ENCODE measurements around the gene CHST7. TPM values are rescaled to one million over a fixed set of nuclear protein-coding genes. Genes with fewer than 3 reads are reported as not detected.

The CHST7 gene
- total and polyA plus RNA-seq, 12 donors = 1.4 to 24.1 (median 5.3) TPM

- Histone ChIP-seq H3K4me1 (replicated peaks in 1 of 2) (peaks cover 0 to 13% of the 10 kb centered on the region in 2 donors), H3K36me3 (replicated peaks in 1 of 2) (no peaks in the 10 kb centered on the region), H3K9me3 (replicated peaks in 1 of 3) (no peaks in the 10 kb centered on the region), H3K4me3 (no peak overlapping the region), H3K27ac (no peak overlapping the region), H3K27me3 (no peaks in the 10 kb centered on the region)
- intact Hi-C loops (cut with DNase I) = no loop called here
- DNase-seq = no peak
- 64 to 88% (median 73%) methylated on average over 1 of the region's 1 CpG for WGBS, 4 donors
- no peak for TF ChIP-seq CTCF (IDR thresholded peaks at IDR 0.05)
- TF ChIP-seq POLR2A (IDR thresholded peaks at IDR 0.05) = no peak
Observed at GRCh38 chrX:46549914-46550313, 23.7 kb upstream of the CHST7 start.

GRCh38 chrX:46551494-46552128 is 22.0 kb upstream of the CHST7 start:
- Histone ChIP-seq H3K36me3 (replicated peaks in 1 of 2) (no peaks in the 10 kb centered on the region), H3K27me3 (no peaks in the 10 kb centered on the region), H3K9me3 (replicated peaks in 1 of 3) (no peaks in the 10 kb centered on the region), H3K4me1 (replicated peaks in 1 of 2) (peaks cover 0 to 7% of the 10 kb centered on the region in 2 donors), H3K27ac (no peak overlapping the region), H3K4me3 (no peak overlapping the region)
- 57 to 100% (median 78%) methylated on average over 1 to 8 of the region's 8 CpGs for WGBS, 4 donors
- no peak for TF ChIP-seq CTCF (IDR thresholded peaks at IDR 0.05)
- no peak for TF ChIP-seq POLR2A (IDR thresholded peaks at IDR 0.05)
- no peak for DNase-seq
- intact Hi-C loops (cut with DNase I) = no loop called here

- Histone ChIP-seq H3K27ac (no peak overlapping the region), H3K4me1 (replicated peaks in 1 of 2) (no peaks in the 10 kb centered on the region), H3K36me3 (replicated peaks in 1 of 2) (no peaks in the 10 kb centered on the region), H3K4me3 (no peak overlapping the region), H3K27me3 (no peaks in the 10 kb centered on the region), H3K9me3 (replicated peaks in 1 of 3) (no peaks in the 10 kb centered on the region)
- TF ChIP-seq CTCF (IDR thresholded peaks at IDR 0.05) (no peak), POLR2A (IDR thresholded peaks at IDR 0.05) (no peak)
- WGBS, 4 donors = 80 to 98% (median 92%) methylated on average over 5 of the region's 5 CpGs
- DNase-seq = no peak
- intact Hi-C loops (cut with DNase I) = no loop called here
Observed at GRCh38 chrX:46553935-46554334, 19.6 kb upstream of the CHST7 start.

GRCh38 chrX:46554942-46555341 is 18.6 kb upstream of the CHST7 start:
- intact Hi-C loops (cut with DNase I) = no loop called here

More at GRCh38 chrX:46554942-46555341, 18.6 kb upstream of the CHST7 start:
- no peaks in the 10 kb centered on the region for H3K9me3 ChIP-seq (replicated peaks in 1 of 3)
- WGBS, 4 donors = 13 to 39% (median 32%) methylated on average over 2 of the region's 2 CpGs
- no peaks in the 10 kb centered on the region for H3K27me3 ChIP-seq
- no peak overlapping the region for H3K4me3 ChIP-seq
- H3K27ac ChIP-seq = no peak overlapping the region
- TF ChIP-seq POLR2A (IDR thresholded peaks at IDR 0.05) (no peak), CTCF (IDR thresholded peaks at IDR 0.05) (peak; percentile 12 to 55 (median 40))
- no peaks in the 10 kb centered on the region for H3K4me1 ChIP-seq (replicated peaks in 1 of 2)
- H3K36me3 ChIP-seq (replicated peaks in 1 of 2) = no peaks in the 10 kb centered on the region
- DNase-seq = no peak

Measured in adrenal gland (tissue), 12 donors.